Adipocyte (in vitro differentiated cells): Measurements from ENCODE around the gene CIRBP.
A peak's percentile ranks its signal among the peaks of the same experiment; 100 is the strongest.

ENCODE experiments used
- DNase-seq: peaks from one replicate; pipeline ENCODE4 v3.0.0-alpha.2; 2015; ENCODE audit warnings: low read depth
- H3K27me3 ChIP-seq: replicated peaks from 2 replicates; pipeline ENCODE4 v1.7.0; 2013; ENCODE audit warnings: mild to moderate bottlenecking, low read length, moderate library complexity; ENCODE audit not compliant: control insufficient read depth, insufficient read depth
- H3K36me3 ChIP-seq: 2 replicates; pipeline ENCODE4 v1.7.0; 2013; ENCODE audit warnings: low read length, mild to moderate bottlenecking, moderate library complexity; ENCODE audit not compliant: control insufficient read depth, insufficient read depth, severe bottlenecking
- H3K4me1 ChIP-seq: 2 replicates; pipeline ENCODE4 v1.7.0; 2013; ENCODE audit warnings: mild to moderate bottlenecking, low read length, moderate library complexity; ENCODE audit not compliant: control insufficient read depth, insufficient read depth
- H3K4me3 ChIP-seq: 2 replicates; pipeline ENCODE4 v1.7.0; 2013; ENCODE audit warnings: mild to moderate bottlenecking, low read length, moderate library complexity
- H3K9ac ChIP-seq: 2 replicates; pipeline ENCODE4 v1.7.0; 2013; ENCODE audit warnings: mild to moderate bottlenecking, low read length, moderate library complexity
- H3K9me3 ChIP-seq: 2 replicates; pipeline ENCODE4 v1.7.0; 2013; ENCODE audit warnings: mild to moderate bottlenecking, low read length, moderate library complexity; ENCODE audit not compliant: control insufficient read depth

CIRBP gene

GRCh38 chr19:1269065-1269477, at the start of gene CIRBP:
Gene CIRBP (plus strand): TSS chr19:1269332. CDS start chr19:1270934, 1,602 bp downstream.
- peak within 1 kb of the TSS; percentile 86 for H3K4me3 ChIP-seq
- peak within 1 kb of the TSS; percentile 95 for H3K9ac ChIP-seq
- H3K27me3 ChIP-seq, result no peaks in the 10 kb centered on the region
- peaks cover 35% of the 10 kb centered on the region for H3K36me3 ChIP-seq
- H3K4me1 ChIP-seq, result peaks cover 68% of the 10 kb centered on the region
- no peaks in the 10 kb centered on the region for H3K9me3 ChIP-seq
- DNase-seq, result peak; percentile 100

- Histone ChIP-seq H3K4me3 (no peak overlapping the region), H3K9ac (no peak overlapping the region), H3K4me1 (peaks cover 9% of the 10 kb centered on the region), H3K36me3 (peaks cover 39% of the 10 kb centered on the region), H3K27me3 (no peaks in the 10 kb centered on the region), H3K9me3 (no peaks in the 10 kb centered on the region)
- no peak for DNase-seq
Measured at GRCh38 chr19:1219786-1220476, 49.2 kb upstream of the CIRBP start.

- Histone ChIP-seq H3K9ac (no peak overlapping the region), H3K4me1 (peaks cover 3% of the 10 kb centered on the region), H3K36me3 (peaks cover 41% of the 10 kb centered on the region), H3K9me3 (no peaks in the 10 kb centered on the region), H3K4me3 (no peak overlapping the region), H3K27me3 (no peaks in the 10 kb centered on the region)
- no peak for DNase-seq
Measured at GRCh38 chr19:1220477-1220930, 48.6 kb upstream of the CIRBP start.

GRCh38 chr19:1220976-1221903, 47.9 kb upstream of the CIRBP start:
- Histone ChIP-seq H3K9me3 (no peaks in the 10 kb centered on the region), H3K4me1 (peaks cover 2% of the 10 kb centered on the region), H3K36me3 (peaks cover 45% of the 10 kb centered on the region), H3K4me3 (no peak overlapping the region), H3K27me3 (no peaks in the 10 kb centered on the region), H3K9ac (peak overlapping the region; percentile 39)
- DNase-seq, result no peak

- H3K9me3 ChIP-seq, result no peaks in the 10 kb centered on the region
- H3K27me3 ChIP-seq, result no peaks in the 10 kb centered on the region
- H3K4me3 ChIP-seq, result no peak overlapping the region
- peaks cover 42% of the 10 kb centered on the region for H3K36me3 ChIP-seq
- no peak for DNase-seq
- no peaks in the 10 kb centered on the region for H3K4me1 ChIP-seq
- H3K9ac ChIP-seq, result peak overlapping the region; percentile 39
Measured at GRCh38 chr19:1221904-1222255, 47.3 kb upstream of the CIRBP start.

GRCh38 chr19:1222394-1222793, 46.7 kb upstream of the CIRBP start:
- H3K36me3 ChIP-seq, result peaks cover 41% of the 10 kb centered on the region
- no peak overlapping the region for H3K4me3 ChIP-seq
- H3K27me3 ChIP-seq, result no peaks in the 10 kb centered on the region
- no peaks in the 10 kb centered on the region for H3K4me1 ChIP-seq
- no peaks in the 10 kb centered on the region for H3K9me3 ChIP-seq
- no peak for DNase-seq
- no peak overlapping the region for H3K9ac ChIP-seq

GRCh38 chr19:1223018-1223855, 45.9 kb upstream of the CIRBP start:
- Histone ChIP-seq H3K4me3 (no peak overlapping the region), H3K4me1 (no peaks in the 10 kb centered on the region), H3K36me3 (peaks cover 41% of the 10 kb centered on the region), H3K9me3 (no peaks in the 10 kb centered on the region), H3K9ac (no peak overlapping the region), H3K27me3 (no peaks in the 10 kb centered on the region)
- DNase-seq, result no peak

GRCh38 chr19:1224047-1224825, 44.9 kb upstream of the CIRBP start:
- DNase-seq, result no peak
- no peak overlapping the region for H3K4me3 ChIP-seq
- no peak overlapping the region for H3K9ac ChIP-seq
- no peaks in the 10 kb centered on the region for H3K9me3 ChIP-seq
- peaks cover 41% of the 10 kb centered on the region for H3K36me3 ChIP-seq
- H3K4me1 ChIP-seq, result no peaks in the 10 kb centered on the region
- H3K27me3 ChIP-seq, result no peaks in the 10 kb centered on the region

- peaks cover 41% of the 10 kb centered on the region for H3K36me3 ChIP-seq
- no peaks in the 10 kb centered on the region for H3K27me3 ChIP-seq
- H3K4me3 ChIP-seq, result no peak overlapping the region
- H3K9ac ChIP-seq, result no peak overlapping the region
- no peak for DNase-seq
- H3K9me3 ChIP-seq, result no peaks in the 10 kb centered on the region
- H3K4me1 ChIP-seq, result no peaks in the 10 kb centered on the region
Measured at GRCh38 chr19:1224847-1225246, 44.3 kb upstream of the CIRBP start.

- H3K36me3 ChIP-seq, result peaks cover 34% of the 10 kb centered on the region
- no peaks in the 10 kb centered on the region for H3K4me1 ChIP-seq
- H3K27me3 ChIP-seq, result no peaks in the 10 kb centered on the region
- H3K4me3 ChIP-seq, result no peak overlapping the region
- DNase-seq, result no peak
- H3K9ac ChIP-seq, result no peak overlapping the region
- no peaks in the 10 kb centered on the region for H3K9me3 ChIP-seq
Measured at GRCh38 chr19:1225440-1226226, 43.5 kb upstream of the CIRBP start.
